Smooth muscle cell (in vitro differentiated cells): Measurements from ENCODE around the gene PTGS1. TPM values are rescaled to one million over a fixed set of nuclear protein-coding genes. Genes with fewer than 3 reads are reported as not detected.

Experiments
- DNase-seq: peaks from one replicate; lab custom pipeline; 2025; ENCODE audit not compliant: unreplicated experiment; lab: John Stamatoyannopoulos, UW
- H2AFZ ChIP-seq: fragments of 200-600 bp; sonication (generic); 2 replicates; pipeline ENCODE4 v1.6.0; 2016; ENCODE audit warnings: antibody characterized with exemption, low read depth, mild to moderate bottlenecking
- H3F3A ChIP-seq: fragments of 200-600 bp; sonication (generic); 2 replicates; pipeline ENCODE4 v1.6.0; 2017; ENCODE audit warnings: antibody characterized with exemption, low read depth
- H3K27ac ChIP-seq: fragments of 200-600 bp; sonication (generic); 2 replicates; pipeline ENCODE4 v1.5.1; 2016; ENCODE audit warnings: low read depth, mild to moderate bottlenecking
- H3K27me3 ChIP-seq: fragments of 200-600 bp; sonication (generic); 2 replicates; pipeline ENCODE4 v1.6.1; 2016; ENCODE audit warnings: low read depth, mild to moderate bottlenecking
- H3K36me3 ChIP-seq: fragments of 200-600 bp; sonication (generic); 2 replicates; pipeline ENCODE4 v1.5.1; 2016; ENCODE audit warnings: low read depth
- H3K4me1 ChIP-seq: fragments of 200-600 bp; sonication (generic); 2 replicates; pipeline ENCODE4 v1.5.1; 2016; ENCODE audit warnings: low read depth
- H3K4me2 ChIP-seq: fragments of 200-600 bp; sonication (generic); 2 replicates; pipeline ENCODE4 v1.6.0; 2016; ENCODE audit warnings: mild to moderate bottlenecking
- H3K4me3 ChIP-seq: fragments of 200-600 bp; sonication (generic); 2 replicates; pipeline ENCODE4 v1.5.1; 2016; ENCODE audit warnings: mild to moderate bottlenecking
- H3K79me2 ChIP-seq: fragments of 200-600 bp; sonication (generic); 2 replicates; pipeline ENCODE4 v1.6.0; 2016; ENCODE audit warnings: low read depth, mild to moderate bottlenecking
- H3K9ac ChIP-seq: fragments of 200-600 bp; sonication (generic); 2 replicates; pipeline ENCODE4 v1.6.0; 2016; ENCODE audit warnings: low read depth
- H3K9me3 ChIP-seq: fragments of 200-600 bp; sonication (generic); replicated peaks from 2 replicates; pipeline ENCODE4 v1.5.1; 2016; ENCODE audit warnings: low read depth
- H4K20me1 ChIP-seq: fragments of 200-600 bp; sonication (generic); 2 replicates; pipeline ENCODE4 v1.6.0; 2016; ENCODE audit warnings: low read depth
- WGBS: methylation state at CpG from one replicate; pipeline ENCODE4 v1.1.7; 2016; ENCODE audit warnings: low lambda C conversion rate; 5-methylcytosine and 5-hydroxymethylcytosine counted together
- polyA plus RNA-seq: library from polyadenylated mRNA; unstranded; fragments of >200 nt; fragmentation: Nextera tagmentation; extraction: Ambion mirVana; gene quantifications from 2 replicates; pipeline ENCODE4 v1.2.1, GENCODE V29; 2016
- total RNA-seq: library from RNA; depleted of rRNA; stranded (reverse); fragments of >200 nt; gene quantifications from 2 replicates; pipeline ENCODE4 v1.2.3, GENCODE V29; 2014
- TF ChIP-seq, protein P1 (sequence below): fragments of 200-600 bp; sonication (generic); IDR thresholded peaks from 2 replicates; pipeline ENCODE4 v1.5.1; 2017; ENCODE audit warnings: borderline replicate concordance, mild to moderate bottlenecking, antibody characterized with exemption; ENCODE audit not compliant: insufficient read depth, poor library complexity, severe bottlenecking

Gene PTGS1
- total and polyA plus RNA-seq, 2 experiments from 2014 or later = 0.06 to 2.3 TPM

GRCh38 chr9:122425087-122425486, 54.3 kb downstream of the PTGS1 start:
- no peaks in the 10 kb centered on the region for H3F3A ChIP-seq

DNA sequence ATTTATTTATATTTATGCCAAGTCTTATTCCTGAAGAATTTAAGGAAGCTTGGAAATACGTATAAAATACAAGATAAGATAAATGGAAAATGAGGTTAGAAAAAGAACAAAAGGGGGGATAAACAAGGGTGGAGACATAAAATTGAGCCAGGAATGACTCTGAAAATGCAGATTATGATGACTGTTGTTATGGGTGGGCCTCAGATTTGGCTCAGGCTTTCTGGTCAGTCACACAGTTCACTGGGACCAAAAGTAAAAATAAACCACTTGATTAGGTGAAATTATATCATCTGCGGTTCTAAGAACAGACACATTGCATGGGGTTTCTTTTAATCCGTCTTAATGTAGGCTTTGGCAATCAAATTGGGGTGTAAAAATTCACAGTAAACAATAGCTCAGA, 55.9 kb downstream of the PTGS1 start:
- no peak overlapping the region for H2AFZ ChIP-seq
- DNase-seq = no peak
- H3K9ac ChIP-seq = no peak overlapping the region
- no peaks in the 10 kb centered on the region for H3K4me1 ChIP-seq
- H3K9me3 ChIP-seq = peaks cover 5% of the 10 kb centered on the region
- TF ChIP-seq, protein P1, sequence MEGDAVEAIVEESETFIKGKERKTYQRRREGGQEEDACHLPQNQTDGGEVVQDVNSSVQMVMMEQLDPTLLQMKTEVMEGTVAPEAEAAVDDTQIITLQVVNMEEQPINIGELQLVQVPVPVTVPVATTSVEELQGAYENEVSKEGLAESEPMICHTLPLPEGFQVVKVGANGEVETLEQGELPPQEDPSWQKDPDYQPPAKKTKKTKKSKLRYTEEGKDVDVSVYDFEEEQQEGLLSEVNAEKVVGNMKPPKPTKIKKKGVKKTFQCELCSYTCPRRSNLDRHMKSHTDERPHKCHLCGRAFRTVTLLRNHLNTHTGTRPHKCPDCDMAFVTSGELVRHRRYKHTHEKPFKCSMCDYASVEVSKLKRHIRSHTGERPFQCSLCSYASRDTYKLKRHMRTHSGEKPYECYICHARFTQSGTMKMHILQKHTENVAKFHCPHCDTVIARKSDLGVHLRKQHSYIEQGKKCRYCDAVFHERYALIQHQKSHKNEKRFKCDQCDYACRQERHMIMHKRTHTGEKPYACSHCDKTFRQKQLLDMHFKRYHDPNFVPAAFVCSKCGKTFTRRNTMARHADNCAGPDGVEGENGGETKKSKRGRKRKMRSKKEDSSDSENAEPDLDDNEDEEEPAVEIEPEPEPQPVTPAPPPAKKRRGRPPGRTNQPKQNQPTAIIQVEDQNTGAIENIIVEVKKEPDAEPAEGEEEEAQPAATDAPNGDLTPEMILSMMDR = no peak
- H3K27ac ChIP-seq = no peak overlapping the region
- H3K4me2 ChIP-seq = no peak overlapping the region
- H3K4me3 ChIP-seq = no peak overlapping the region
- no peaks in the 10 kb centered on the region for H3K27me3 ChIP-seq
- H3F3A ChIP-seq = no peaks in the 10 kb centered on the region
- 69% methylated on average over 3 of the region's 3 CpGs for WGBS
- H4K20me1 ChIP-seq = no peaks in the 10 kb centered on the region
- no peaks in the 10 kb centered on the region for H3K79me2 ChIP-seq
- H3K36me3 ChIP-seq = no peaks in the 10 kb centered on the region

More at GRCh38 chr9:122425087-122425486, 54.3 kb downstream of the PTGS1 start:
- Histone ChIP-seq H3K36me3 (no peaks in the 10 kb centered on the region), H3K9me3 (no peaks in the 10 kb centered on the region), H3K79me2 (no peaks in the 10 kb centered on the region), H3K27me3 (no peaks in the 10 kb centered on the region), H3K9ac (no peak overlapping the region), H3K27ac (no peak overlapping the region), H4K20me1 (no peaks in the 10 kb centered on the region), H3K4me1 (no peaks in the 10 kb centered on the region), H3K4me2 (no peak overlapping the region), H3K4me3 (no peak overlapping the region), H2AFZ (no peak overlapping the region)
- DNase-seq = no peak
- TF ChIP-seq, protein P1 = no peak
- WGBS = 54% methylated on average over 2 of the region's 2 CpGs

- DNase-seq = no peak
- Histone ChIP-seq H3K4me3 (no peak overlapping the region), H3K27me3 (no peaks in the 10 kb centered on the region), H3K27ac (no peak overlapping the region), H3K9ac (no peak overlapping the region), H3F3A (no peaks in the 10 kb centered on the region), H3K4me2 (no peak overlapping the region), H2AFZ (no peak overlapping the region), H4K20me1 (no peaks in the 10 kb centered on the region), H3K4me1 (no peaks in the 10 kb centered on the region), H3K79me2 (no peaks in the 10 kb centered on the region), H3K9me3 (no peaks in the 10 kb centered on the region), H3K36me3 (no peaks in the 10 kb centered on the region)
- TF ChIP-seq, protein P1 = no peak
- whole genome bisulfite sequencing = 48% methylated on average over 1 of the region's 1 CpG
Measured at GRCh38 chr9:122442568-122442967, 71.7 kb downstream of the PTGS1 start.

- 62% methylated on average over 5 of the region's 5 CpGs for WGBS
- no peak overlapping the region for H3K9ac ChIP-seq
- no peaks in the 10 kb centered on the region for H4K20me1 ChIP-seq
- H3K27ac ChIP-seq = no peak overlapping the region
- H3F3A ChIP-seq = no peaks in the 10 kb centered on the region
- H2AFZ ChIP-seq = no peak overlapping the region
- DNase-seq = no peak
- H3K79me2 ChIP-seq = no peaks in the 10 kb centered on the region
- TF ChIP-seq, protein P1 = no peak
- no peaks in the 10 kb centered on the region for H3K27me3 ChIP-seq
- H3K9me3 ChIP-seq = no peaks in the 10 kb centered on the region
- no peak overlapping the region for H3K4me2 ChIP-seq
- H3K4me1 ChIP-seq = no peaks in the 10 kb centered on the region
- no peaks in the 10 kb centered on the region for H3K36me3 ChIP-seq
- H3K4me3 ChIP-seq = no peak overlapping the region
Measured at GRCh38 chr9:122444041-122444733, 73.4 kb downstream of the PTGS1 start.
